BLaER1 (cell line): ENCODE measurements around the gene MGA.

Experiments
- H3K27ac ChIP-seq: shearing (Covaris generic); formaldehyde crosslinking; 2 replicates; pipeline ENCODE4 v1.8.1; 2022
- H3K27me3 ChIP-seq: shearing (Covaris generic); formaldehyde crosslinking; 2 replicates; pipeline ENCODE4 v1.8.1; 2022
- H3K36me3 ChIP-seq: shearing (Covaris generic); formaldehyde crosslinking; 2 replicates; pipeline ENCODE4 v1.8.1; 2022
- H3K4me1 ChIP-seq: shearing (Covaris generic); formaldehyde crosslinking; 2 replicates; pipeline ENCODE4 v1.8.1; 2022
- H3K4me2 ChIP-seq: shearing (Covaris generic); formaldehyde crosslinking; 2 replicates; pipeline ENCODE4 v1.8.1; 2022
- H3K4me3 ChIP-seq: shearing (Covaris generic); formaldehyde crosslinking; 2 replicates; pipeline ENCODE4 v1.8.1; 2022
- H3K9ac ChIP-seq: shearing (Covaris generic); formaldehyde crosslinking; 2 replicates; pipeline ENCODE4 v1.8.1; 2022
- H3K9me3 ChIP-seq: shearing (Covaris generic); formaldehyde crosslinking; 2 replicates; pipeline ENCODE4 v1.8.1; 2022
- H4K20me1 ChIP-seq: shearing (Covaris generic); formaldehyde crosslinking; 2 replicates; pipeline ENCODE4 v1.8.1; 2022
- Cebpa-rat ChIP-seq: shearing (Covaris generic); IDR thresholded peaks from 2 replicates; pipeline ENCODE4 v1.8.1; 2022

The MGA gene

DNA sequence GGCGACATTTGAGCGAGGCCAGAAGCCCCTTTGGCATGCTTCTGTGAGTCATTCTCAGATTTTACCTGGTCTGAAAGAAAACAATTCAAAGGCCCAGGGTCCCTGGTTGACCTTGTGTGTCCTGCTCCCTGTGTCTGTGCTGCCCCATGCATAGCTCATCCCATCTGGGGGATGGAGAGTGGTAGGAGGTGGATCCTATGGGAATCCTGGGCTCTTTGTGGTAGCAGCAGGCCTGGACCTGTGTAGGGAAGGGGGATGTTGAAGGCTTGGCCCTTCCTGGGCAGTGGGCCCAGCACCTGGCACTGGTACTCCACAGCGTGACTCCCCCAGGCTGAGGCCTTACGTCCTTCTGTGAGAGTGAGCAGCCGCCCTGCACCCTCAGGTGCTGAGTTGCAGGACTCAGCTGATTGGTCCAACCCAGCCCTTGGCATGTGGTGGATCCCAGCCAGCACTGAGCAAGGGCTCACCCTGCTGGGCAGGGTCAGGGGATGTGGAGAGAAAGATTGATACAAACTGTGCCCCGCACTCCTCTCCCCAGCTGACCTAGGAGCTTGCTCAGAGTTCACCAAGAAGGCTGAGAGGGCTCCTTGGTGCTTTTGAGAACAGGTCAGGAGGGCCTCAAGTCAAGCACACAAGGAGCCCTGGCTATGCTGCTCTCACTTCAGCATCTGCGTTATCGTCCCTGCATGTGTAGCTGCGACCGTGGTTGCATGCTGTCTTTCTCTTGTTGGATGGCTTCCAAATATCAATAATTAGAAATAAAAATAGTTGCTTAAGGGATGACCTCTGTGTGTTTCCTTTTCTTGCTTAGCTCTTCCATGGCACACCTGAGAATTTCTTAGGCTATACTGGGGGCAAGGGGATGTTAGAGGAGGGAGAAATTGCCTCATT is 146.3 kb downstream of the MGA start:
- Histone ChIP-seq H4K20me1 (no peaks in the 10 kb centered on the region; the same call in 1 of the 2 replicates), H3K4me1 (peaks cover 53% of the 10 kb centered on the region), H3K4me3 (no peak overlapping the region), H3K27me3 (no peaks in the 10 kb centered on the region), H3K4me2 (no peak overlapping the region), H3K27ac (0 out of 2 replicates have a peak overlapping the region, but pooled peaks have one; percentile 3), H3K36me3 (peaks cover 39% of the 10 kb centered on the region), H3K9me3 (peaks cover 6% of the 10 kb centered on the region), H3K9ac (no peak overlapping the region; the same call in 1 of the 2 replicates)
- no peak for TF ChIP-seq Cebpa-rat

DNA sequence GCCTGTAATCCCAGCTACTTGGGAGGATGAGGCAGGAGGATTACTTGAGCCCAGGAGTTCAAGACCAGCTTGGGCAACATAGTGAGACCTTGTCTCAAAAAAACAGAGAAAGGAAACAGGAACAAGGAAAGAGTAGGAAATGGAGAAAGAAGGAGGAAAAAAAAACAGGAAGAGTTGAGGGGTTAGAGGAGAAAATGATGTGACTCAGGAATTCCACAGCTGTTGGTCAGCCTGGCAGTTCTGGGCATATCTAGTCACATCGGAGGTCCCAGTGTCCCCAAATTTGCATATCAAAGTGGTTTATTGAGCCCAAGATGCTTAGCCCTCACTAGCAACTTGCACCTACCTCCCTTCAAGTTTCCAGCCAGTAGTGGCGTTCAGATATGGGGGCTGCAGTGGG is 148.9 kb downstream of the MGA start:
- Histone ChIP-seq H3K4me1 (peaks cover 74% of the 10 kb centered on the region), H3K9ac (0 out of 2 replicates have a peak overlapping the region, but pooled peaks have one; percentile 52), H3K4me3 (no peak overlapping the region; the same call in 1 of the 2 replicates), H4K20me1 (no peaks in the 10 kb centered on the region; the same call in 1 of the 2 replicates), H3K36me3 (peaks cover 32% of the 10 kb centered on the region), H3K27ac (peak overlapping the region; percentile 72; the same call in 1 of the 2 replicates), H3K9me3 (no peaks in the 10 kb centered on the region), H3K27me3 (no peaks in the 10 kb centered on the region), H3K4me2 (peak overlapping the region; percentile 78)
- TF ChIP-seq Cebpa-rat, result no peak

DNA sequence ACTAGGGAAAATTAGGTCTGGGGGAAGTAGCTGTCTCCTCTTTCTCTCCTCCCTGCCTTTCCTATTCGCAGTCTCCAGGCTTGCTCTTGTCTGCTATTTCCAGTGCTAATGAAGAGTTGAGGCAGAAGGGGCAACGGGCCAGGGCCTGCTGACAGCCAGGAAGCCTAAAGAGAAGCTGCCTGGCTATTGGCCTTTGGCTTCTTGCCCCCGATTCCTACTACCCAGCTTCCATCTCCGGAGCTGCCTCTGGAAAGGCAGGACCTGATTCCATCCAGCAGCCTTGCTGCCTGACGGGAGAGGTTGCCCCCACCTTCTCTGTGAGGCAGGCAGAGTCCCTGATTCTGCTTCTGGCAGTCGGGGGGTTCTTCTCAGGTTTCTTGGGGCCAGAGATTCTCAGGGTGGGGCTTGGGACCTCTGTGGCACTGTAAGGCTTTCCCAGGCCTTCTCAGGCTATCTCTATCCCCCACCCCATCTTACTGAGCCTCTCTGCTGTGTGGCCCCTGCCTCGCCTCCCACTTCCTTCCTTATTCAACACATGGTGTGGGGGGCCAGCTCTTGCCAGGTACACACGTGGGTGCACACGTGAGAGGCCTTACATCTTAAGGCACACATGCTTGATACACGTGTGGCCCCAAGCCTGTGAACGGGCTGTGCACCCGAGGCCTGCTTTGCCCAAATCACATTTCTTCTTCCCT is 149.5 kb downstream of the MGA start:
- Histone ChIP-seq H3K4me3 (no peak overlapping the region; the same call in 1 of the 2 replicates), H3K27me3 (no peaks in the 10 kb centered on the region), H3K36me3 (peaks cover 38% of the 10 kb centered on the region), H3K4me2 (peak overlapping the region; percentile 78), H4K20me1 (no peaks in the 10 kb centered on the region; the same call in 1 of the 2 replicates), H3K4me1 (peaks cover 69% of the 10 kb centered on the region), H3K27ac (peak overlapping the region; percentile 72), H3K9ac (peak overlapping the region; percentile 52; the same call in 1 of the 2 replicates), H3K9me3 (no peaks in the 10 kb centered on the region)
- TF ChIP-seq Cebpa-rat, result no peak

DNA sequence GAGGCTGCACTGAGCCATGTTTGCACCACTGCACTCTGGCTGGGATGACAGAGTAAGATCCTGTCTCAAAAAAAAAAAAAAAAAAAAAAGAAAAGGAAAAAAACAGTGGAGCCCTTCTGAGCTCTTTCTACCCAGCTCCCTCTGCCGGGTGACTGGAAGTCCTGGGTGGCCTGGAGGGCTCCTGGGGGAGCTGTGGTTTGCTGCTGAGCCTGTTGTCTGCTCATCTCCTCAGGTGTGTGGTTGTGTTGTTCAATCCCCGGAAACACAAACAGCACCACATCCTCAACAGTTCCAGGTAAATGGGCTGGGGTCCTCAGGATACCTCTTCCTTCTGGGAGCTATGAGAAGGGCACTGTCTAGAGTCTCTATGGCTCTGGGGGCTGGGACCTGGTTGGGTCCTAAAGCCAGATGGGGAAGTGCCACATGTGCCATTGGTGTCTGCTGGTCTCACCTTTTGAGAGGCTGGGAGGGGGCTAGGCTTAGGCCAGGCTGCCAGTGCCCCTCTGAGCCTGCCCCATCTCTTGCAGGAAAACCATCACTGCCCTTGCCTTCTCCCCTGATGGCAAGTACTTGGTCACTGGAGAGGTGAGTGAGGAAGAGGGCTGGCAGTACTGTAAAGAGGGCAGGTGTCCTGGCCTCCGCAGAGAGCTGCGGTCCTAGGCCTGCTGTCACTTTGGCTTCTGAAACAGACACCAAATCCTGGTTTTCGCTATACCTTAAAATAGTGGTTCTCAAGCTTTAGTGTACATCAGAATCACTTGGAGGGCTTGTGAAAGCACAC is 150.6 kb downstream of the MGA start:
- Histone ChIP-seq H3K9ac (no peak overlapping the region), H3K4me3 (no peak overlapping the region), H3K36me3 (peaks cover 49% of the 10 kb centered on the region), H3K4me2 (peak overlapping the region; percentile 78), H3K27ac (peak overlapping the region; percentile 19; the same call in 1 of the 2 replicates), H3K27me3 (no peaks in the 10 kb centered on the region), H3K9me3 (no peaks in the 10 kb centered on the region), H3K4me1 (peaks cover 57% of the 10 kb centered on the region), H4K20me1 (no peaks in the 10 kb centered on the region; the same call in 1 of the 2 replicates)
- TF ChIP-seq Cebpa-rat, result no peak

DNA sequence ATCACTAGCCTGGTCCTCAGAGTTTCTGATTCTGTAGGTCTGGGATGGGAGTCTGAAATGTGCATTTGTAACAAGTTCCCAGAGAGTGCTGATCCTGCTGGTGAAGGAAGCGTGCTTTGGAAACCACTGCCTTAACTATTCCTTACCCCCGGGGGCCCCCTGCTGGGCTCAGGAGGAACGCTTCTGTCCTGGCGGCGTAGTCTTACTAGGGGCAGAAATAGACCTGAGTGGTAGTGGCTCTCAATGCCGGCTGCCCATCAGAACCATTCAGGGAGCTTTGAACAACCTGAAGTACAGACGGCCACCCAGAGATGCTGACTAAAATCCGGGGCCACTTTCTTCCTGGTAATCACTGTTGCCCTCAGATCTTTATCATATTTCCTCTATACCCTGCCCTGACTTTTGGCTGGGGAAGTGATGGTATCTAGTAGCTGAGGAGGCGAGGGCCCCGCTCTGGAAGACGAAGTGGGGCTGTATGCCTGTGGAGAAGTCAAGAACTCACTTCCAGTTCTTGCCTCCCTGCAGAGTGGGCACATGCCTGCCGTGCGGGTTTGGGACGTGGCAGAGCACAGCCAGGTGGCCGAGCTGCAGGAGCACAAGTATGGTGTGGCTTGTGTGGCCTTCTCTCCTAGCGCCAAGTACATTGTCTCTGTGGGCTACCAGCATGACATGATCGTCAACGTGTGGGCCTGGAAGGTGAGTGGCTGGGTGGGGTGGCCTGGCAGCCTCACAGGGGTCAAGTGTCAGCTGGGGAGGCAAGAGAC is 151.4 kb downstream of the MGA start:
- Histone ChIP-seq H3K4me1 (peaks cover 49% of the 10 kb centered on the region), H3K9ac (no peak overlapping the region), H3K36me3 (peaks cover 52% of the 10 kb centered on the region), H4K20me1 (no peaks in the 10 kb centered on the region; the same call in 1 of the 2 replicates), H3K4me3 (no peak overlapping the region), H3K9me3 (no peaks in the 10 kb centered on the region), H3K4me2 (peak overlapping the region; percentile 78), H3K27ac (no peak overlapping the region), H3K27me3 (no peaks in the 10 kb centered on the region)
- TF ChIP-seq Cebpa-rat, result no peak

DNA sequence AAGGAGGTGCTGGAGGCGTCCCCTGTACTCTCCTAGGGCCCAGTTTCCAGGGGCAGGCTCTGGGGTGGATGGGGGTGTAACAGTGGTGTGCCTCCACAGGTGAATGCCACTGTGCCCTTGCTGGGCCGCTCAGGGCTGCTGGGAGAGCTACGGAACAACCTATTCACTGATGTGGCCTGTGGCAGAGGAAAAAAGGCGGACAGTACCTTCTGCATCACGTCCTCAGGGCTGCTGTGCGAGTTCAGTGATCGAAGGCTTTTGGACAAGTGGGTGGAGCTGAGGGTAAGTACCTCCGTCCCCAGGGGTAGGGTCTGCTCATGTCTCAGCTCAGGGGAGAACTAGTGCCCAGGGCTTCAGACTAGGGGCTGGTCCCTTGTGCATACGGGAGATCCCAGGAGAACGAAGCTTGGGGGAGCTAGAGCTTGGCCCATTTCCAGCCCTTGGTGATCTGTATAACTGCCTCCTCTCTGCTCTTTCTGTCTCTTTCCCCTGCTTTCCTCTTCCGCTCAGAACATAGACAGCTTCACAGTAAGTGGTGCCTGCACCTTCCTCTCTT is 152.7 kb downstream of the MGA start:
- H3K27me3 ChIP-seq, result no peaks in the 10 kb centered on the region
- H4K20me1 ChIP-seq, result no peaks in the 10 kb centered on the region
- H3K4me1 ChIP-seq, result peaks cover 49% of the 10 kb centered on the region
- no peak for TF ChIP-seq Cebpa-rat
- no peak overlapping the region for H3K4me3 ChIP-seq
- H3K36me3 ChIP-seq, result peaks cover 57% of the 10 kb centered on the region
- no peaks in the 10 kb centered on the region for H3K9me3 ChIP-seq
- H3K4me2 ChIP-seq, result peak overlapping the region; percentile 73
- H3K9ac ChIP-seq, result peak overlapping the region; percentile 56
- peak overlapping the region; percentile 24 for H3K27ac ChIP-seq

DNA sequence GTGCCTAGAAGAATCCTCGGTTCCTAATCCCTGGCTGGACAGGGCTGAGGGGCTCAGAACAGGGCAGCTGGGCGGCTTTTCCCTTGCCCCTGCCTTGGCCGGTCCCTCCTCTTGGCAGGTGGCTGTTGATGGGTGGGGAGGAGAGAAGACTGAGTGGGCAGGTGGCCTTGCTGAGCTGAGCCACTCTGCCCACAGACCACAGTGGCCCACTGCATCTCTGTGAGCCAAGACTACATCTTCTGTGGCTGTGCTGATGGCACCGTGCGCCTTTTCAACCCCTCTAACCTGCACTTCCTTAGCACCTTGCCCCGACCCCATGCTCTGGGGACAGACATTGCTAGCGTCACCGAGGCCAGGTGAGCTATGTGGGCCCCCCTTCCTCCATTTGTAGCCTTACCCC is 153.2 kb downstream of the MGA start:
- no peak overlapping the region for H3K4me3 ChIP-seq
- H3K27me3 ChIP-seq, result no peaks in the 10 kb centered on the region
- H3K4me1 ChIP-seq, result peaks cover 49% of the 10 kb centered on the region
- peak overlapping the region; percentile 56; the same call in 1 of the 2 replicates for H3K9ac ChIP-seq
- no peak for TF ChIP-seq Cebpa-rat
- peak overlapping the region; percentile 73 for H3K4me2 ChIP-seq
- peak overlapping the region; percentile 24 for H3K27ac ChIP-seq
- peaks cover 60% of the 10 kb centered on the region for H3K36me3 ChIP-seq
- no peaks in the 10 kb centered on the region for H4K20me1 ChIP-seq
- no peaks in the 10 kb centered on the region for H3K9me3 ChIP-seq

DNA sequence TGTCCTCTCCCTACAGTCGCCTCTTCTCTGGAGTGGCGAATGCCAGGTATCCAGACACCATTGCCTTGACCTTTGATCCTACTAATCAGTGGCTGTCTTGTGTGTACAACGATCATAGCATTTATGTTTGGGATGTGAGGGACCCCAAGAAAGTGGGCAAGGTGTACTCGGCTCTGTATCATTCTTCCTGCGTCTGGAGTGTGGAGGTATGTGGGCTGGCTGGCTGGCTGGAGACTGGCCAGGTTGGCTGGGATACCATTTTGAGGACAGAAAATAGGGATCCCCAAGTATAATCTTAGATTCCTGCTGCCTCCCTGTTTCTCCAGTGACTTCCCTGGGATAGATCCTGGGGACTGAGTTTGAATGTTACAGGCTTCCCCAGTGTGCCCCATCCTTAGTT is 154.3 kb downstream of the MGA start:
- Histone ChIP-seq H3K9me3 (no peaks in the 10 kb centered on the region), H3K4me1 (peaks cover 40% of the 10 kb centered on the region), H3K4me2 (no peak overlapping the region), H3K4me3 (no peak overlapping the region), H3K9ac (no peak overlapping the region), H4K20me1 (no peaks in the 10 kb centered on the region), H3K27ac (no peak overlapping the region), H3K27me3 (no peaks in the 10 kb centered on the region), H3K36me3 (peaks cover 69% of the 10 kb centered on the region)
- TF ChIP-seq Cebpa-rat, result no peak
